Measurements from ENCODE around the gene COL7A1. TPM values are rescaled to one million over a fixed set of nuclear protein-coding genes. Genes with fewer than 3 reads are reported as not detected.

COL7A1 gene
- total RNA-seq, 1 donor from 2014 or later = 62.0 TPM

DNA sequence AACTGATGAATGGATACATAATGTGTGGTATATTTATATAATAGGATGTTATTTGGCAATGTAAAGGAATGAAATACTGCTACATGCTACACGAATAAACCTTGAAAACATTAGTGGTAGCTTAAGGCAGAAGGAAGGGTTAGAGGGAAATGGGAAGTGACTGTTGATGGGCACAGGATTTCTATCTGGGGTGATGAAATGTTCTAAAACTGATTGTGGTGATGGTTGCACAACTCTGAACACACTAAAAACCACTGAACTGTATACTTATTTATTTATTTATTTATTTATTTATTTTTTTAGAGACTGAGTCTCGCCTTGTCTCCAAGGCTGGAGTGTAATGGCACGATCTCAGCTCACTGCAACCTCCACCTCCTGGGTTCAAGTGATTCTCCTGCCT, 66.4 kb downstream of the COL7A1 start:
- H3K27ac Mint-ChIP-seq (ENCODE audit: unreplicated experiment) = no peak overlapping the region
- H3K36me3 Mint-ChIP-seq (ENCODE audit: unreplicated experiment) = peaks cover 4% of the 10 kb centered on the region
- no peak overlapping the region for H3K4me3 Mint-ChIP-seq (ENCODE audit: unreplicated experiment)
- TF ChIP-seq CTCF (IDR thresholded peaks at IDR 0.05; ENCODE audit: partially characterized antibody, unreplicated experiment) = no peak
- DNase-seq = no peak
- no peaks in the 10 kb centered on the region for H3K9me3 Mint-ChIP-seq (ENCODE audit: unreplicated experiment)
- H3K4me1 Mint-ChIP-seq (ENCODE audit: low read depth, unreplicated experiment) = no peaks in the 10 kb centered on the region
- peaks cover 5% of the 10 kb centered on the region for H3K27me3 Mint-ChIP-seq (ENCODE audit: unreplicated experiment)

DNA sequence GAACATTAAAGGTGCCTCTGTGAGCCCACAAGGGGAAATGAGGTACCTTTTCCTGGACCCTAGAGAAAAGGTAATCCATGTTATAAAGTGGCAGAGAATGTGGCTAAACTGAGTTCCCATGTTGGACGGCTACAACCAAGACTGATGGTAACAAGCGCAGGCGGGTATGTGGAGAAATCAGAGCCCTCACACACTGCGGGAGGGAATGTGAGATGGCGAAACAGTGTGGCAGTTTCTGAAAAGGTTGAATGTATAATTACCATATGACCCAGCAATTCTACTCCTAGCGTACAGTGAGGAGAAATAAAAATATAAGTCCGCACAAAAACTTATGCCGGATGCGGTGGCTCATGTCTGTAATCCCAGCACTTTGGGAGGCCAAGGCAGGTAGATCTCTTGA, 67.1 kb downstream of the COL7A1 start:
- H3K27me3 Mint-ChIP-seq (ENCODE audit: unreplicated experiment) = peaks cover 5% of the 10 kb centered on the region
- H3K27ac Mint-ChIP-seq (ENCODE audit: unreplicated experiment) = no peak overlapping the region
- H3K4me3 Mint-ChIP-seq (ENCODE audit: unreplicated experiment) = no peak overlapping the region
- TF ChIP-seq CTCF (IDR thresholded peaks at IDR 0.05; ENCODE audit: partially characterized antibody, unreplicated experiment) = no peak
- no peaks in the 10 kb centered on the region for H3K4me1 Mint-ChIP-seq (ENCODE audit: low read depth, unreplicated experiment)
- H3K36me3 Mint-ChIP-seq (ENCODE audit: unreplicated experiment) = peaks cover 4% of the 10 kb centered on the region
- DNase-seq = no peak
- H3K9me3 Mint-ChIP-seq (ENCODE audit: unreplicated experiment) = no peaks in the 10 kb centered on the region

DNA sequence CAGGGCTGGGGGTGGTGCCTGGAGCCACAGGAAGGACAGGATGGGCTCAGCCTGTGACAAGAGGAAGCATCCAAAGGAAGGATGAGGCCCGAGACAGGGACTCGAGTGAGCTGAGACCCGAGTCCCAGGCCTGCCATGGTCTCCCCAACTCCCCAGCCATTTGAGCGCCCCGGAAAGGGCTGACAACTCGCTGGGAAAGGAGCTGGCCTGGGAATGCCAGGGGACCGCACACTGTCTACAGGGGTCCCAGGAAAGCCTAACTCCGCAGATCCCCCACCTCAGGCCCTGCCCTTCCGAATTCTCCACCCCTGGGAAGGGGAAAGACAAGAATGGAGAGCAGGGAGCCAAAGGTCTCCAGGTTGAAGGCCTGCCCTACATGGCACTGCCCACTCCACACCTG, 70.2 kb downstream of the COL7A1 start:
- H3K36me3 Mint-ChIP-seq (ENCODE audit: unreplicated experiment) = peaks cover 4% of the 10 kb centered on the region
- H3K27me3 Mint-ChIP-seq (ENCODE audit: unreplicated experiment) = peaks cover 5% of the 10 kb centered on the region
- no peak overlapping the region for H3K27ac Mint-ChIP-seq (ENCODE audit: unreplicated experiment)

DNA sequence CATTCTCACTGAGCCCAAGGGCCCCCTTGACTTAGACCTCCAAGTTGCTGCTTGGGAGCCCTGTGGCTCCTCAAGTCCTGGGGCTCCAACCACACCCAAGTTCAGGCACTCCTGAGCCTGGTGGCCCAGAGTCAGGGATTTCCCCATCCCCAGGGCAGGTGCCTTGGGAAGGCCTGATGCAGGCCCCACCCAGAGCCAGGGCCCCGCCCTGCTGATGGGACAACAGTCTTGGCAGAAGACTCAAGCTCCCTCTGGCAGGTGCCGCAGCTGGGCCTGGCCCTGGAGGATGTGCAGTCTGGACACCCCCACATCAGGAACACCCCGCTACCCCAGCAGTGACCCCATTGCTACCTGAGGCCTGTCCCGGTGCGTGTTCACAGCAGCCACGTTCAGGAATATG, 73.5 kb downstream of the COL7A1 start:
- Mint-ChIP-seq H3K4me3 (ENCODE audit: unreplicated experiment) (no peak overlapping the region), H3K9me3 (ENCODE audit: unreplicated experiment) (no peaks in the 10 kb centered on the region), H3K27ac (ENCODE audit: unreplicated experiment) (no peak overlapping the region), H3K27me3 (ENCODE audit: unreplicated experiment) (peaks cover 6% of the 10 kb centered on the region), H3K36me3 (ENCODE audit: unreplicated experiment) (no peaks in the 10 kb centered on the region), H3K4me1 (ENCODE audit: low read depth, unreplicated experiment) (no peaks in the 10 kb centered on the region)
- DNase-seq = no peak
- no peak for TF ChIP-seq CTCF (IDR thresholded peaks at IDR 0.05; ENCODE audit: partially characterized antibody, unreplicated experiment)

More for the DNA sequence above, 70.2 kb downstream of the COL7A1 start:
- no peaks in the 10 kb centered on the region for H3K4me1 Mint-ChIP-seq (ENCODE audit: low read depth, unreplicated experiment)
- no peak overlapping the region for H3K4me3 Mint-ChIP-seq (ENCODE audit: unreplicated experiment)
- no peaks in the 10 kb centered on the region for H3K9me3 Mint-ChIP-seq (ENCODE audit: unreplicated experiment)
- no peak for TF ChIP-seq CTCF (IDR thresholded peaks at IDR 0.05; ENCODE audit: partially characterized antibody, unreplicated experiment)
- no peak for DNase-seq

DNA sequence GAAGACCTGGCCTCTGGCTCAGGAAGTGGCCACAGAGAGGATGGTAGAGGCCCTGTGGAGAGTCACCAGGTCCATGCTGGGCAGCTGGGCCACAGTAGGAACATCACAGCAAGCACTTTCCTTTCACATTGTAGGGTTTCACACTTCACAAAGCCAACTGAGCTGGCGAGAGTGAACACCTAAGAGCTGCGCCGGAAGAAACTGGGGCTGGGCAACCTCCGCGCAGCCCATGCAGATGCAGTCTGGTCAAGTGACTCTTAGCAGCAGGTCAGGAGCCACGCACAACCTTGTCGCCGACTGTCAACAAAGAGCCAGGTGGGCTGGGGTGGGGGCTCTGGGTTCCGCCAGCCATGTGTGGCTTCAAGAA, 75.9 kb downstream of the COL7A1 start:
- H3K4me1 Mint-ChIP-seq (ENCODE audit: low read depth, unreplicated experiment) = no peaks in the 10 kb centered on the region

More for the DNA sequence above, 75.9 kb downstream of the COL7A1 start:
- Mint-ChIP-seq H3K27me3 (ENCODE audit: unreplicated experiment) (peaks cover 5% of the 10 kb centered on the region), H3K4me3 (ENCODE audit: unreplicated experiment) (no peak overlapping the region), H3K9me3 (ENCODE audit: unreplicated experiment) (no peaks in the 10 kb centered on the region), H3K27ac (ENCODE audit: unreplicated experiment) (no peak overlapping the region), H3K36me3 (ENCODE audit: unreplicated experiment) (no peaks in the 10 kb centered on the region)
- DNase-seq = no peak
- no peak for TF ChIP-seq CTCF (IDR thresholded peaks at IDR 0.05; ENCODE audit: partially characterized antibody, unreplicated experiment)
